ENCODE data around the gene ARID3A. TPM values are rescaled to one million over a fixed set of nuclear protein-coding genes. Genes with fewer than 3 reads are reported as not detected.

Gene ARID3A
- total RNA-seq, 1 experiment from 2014 or later: 34.8 TPM

Other genes with a start within 250 kb of the ARID3A start
- gene FSTL3, start 249.6 kb upstream of the ARID3A start, total RNA-seq (2014; rRNA removed; shearing (Covaris generic)): 6.5 and 8.0 TPM in 2 replicates
- gene PRSS57, start 230.6 kb upstream of the ARID3A start, total RNA-seq (2014; rRNA removed; shearing (Covaris generic)): not detected in 2 replicates
- gene PALM, start 217.1 kb upstream of the ARID3A start, total RNA-seq (2014; rRNA removed; shearing (Covaris generic)): 4.4 and 4.6 TPM in 2 replicates
- 0.18 and 0.41 TPM in 2 replicates for gene MISP, start 174.9 kb upstream of the ARID3A start, total RNA-seq (2014; rRNA removed; shearing (Covaris generic))
- gene PTBP1, start 128.6 kb upstream of the ARID3A start, total RNA-seq (2014; rRNA removed; shearing (Covaris generic)): 232 TPM in 2 replicates
- not detected in 2 replicates for gene PLPPR3, start 104.1 kb upstream of the ARID3A start, total RNA-seq (2014; rRNA removed; shearing (Covaris generic))
- not detected in 2 replicates for gene AZU1, start 98.2 kb upstream of the ARID3A start, total RNA-seq (2014; rRNA removed; shearing (Covaris generic))
- gene PRTN3, start 85.0 kb upstream of the ARID3A start, total RNA-seq (2014; rRNA removed; shearing (Covaris generic)): not detected in 2 replicates
- gene ELANE, start 73.7 kb upstream of the ARID3A start, total RNA-seq (2014; rRNA removed; shearing (Covaris generic)): not detected in 2 replicates
- gene CFD, start 66.4 kb upstream of the ARID3A start, total RNA-seq (2014; rRNA removed; shearing (Covaris generic)): 0.08 and 0.18 TPM in 2 replicates
- 19.6 and 21.3 TPM in 2 replicates for gene MED16, start 32.8 kb upstream of the ARID3A start, total RNA-seq (2014; rRNA removed; shearing (Covaris generic))
- gene RNU6-9, start 32.6 kb upstream of the ARID3A start, total RNA-seq (2014; rRNA removed; shearing (Covaris generic)): not detected in 2 replicates
- 18.3 and 19.8 TPM in 2 replicates for gene R3HDM4, start 12.8 kb upstream of the ARID3A start, total RNA-seq (2014; rRNA removed; shearing (Covaris generic))
- gene KISS1R, start 8.7 kb upstream of the ARID3A start, total RNA-seq (2014; rRNA removed; shearing (Covaris generic)): 0.08 TPM in 1 of 2 replicates, not detected in the other
- gene WDR18, start 58.3 kb downstream of the ARID3A start, total RNA-seq (2014; rRNA removed; shearing (Covaris generic)): 47.5 and 58.9 TPM in 2 replicates
- not detected in 2 replicates for gene GRIN3B, start 74.4 kb downstream of the ARID3A start, total RNA-seq (2014; rRNA removed; shearing (Covaris generic))
- gene TMEM259, start 95.1 kb downstream of the ARID3A start, total RNA-seq (2014; rRNA removed; shearing (Covaris generic)): 61.0 and 66.8 TPM in 2 replicates
- not detected in 2 replicates for gene RNU6-2, start 95.5 kb downstream of the ARID3A start, total RNA-seq (2014; rRNA removed; shearing (Covaris generic))
- 87.2 and 91.4 TPM in 2 replicates for gene CNN2, start 100.6 kb downstream of the ARID3A start, total RNA-seq (2014; rRNA removed; shearing (Covaris generic))
- 7.8 and 11.0 TPM in 2 replicates for gene ABCA7, start 114.1 kb downstream of the ARID3A start, total RNA-seq (2014; rRNA removed; shearing (Covaris generic))
- gene ARHGAP45, start 141.1 kb downstream of the ARID3A start, total RNA-seq (2014; rRNA removed; shearing (Covaris generic)): 2.9 TPM in 2 replicates
- 176 and 183 TPM in 2 replicates for gene POLR2E, start 169.3 kb downstream of the ARID3A start, total RNA-seq (2014; rRNA removed; shearing (Covaris generic))
- gene GPX4, start 178.0 kb downstream of the ARID3A start, total RNA-seq (2014; rRNA removed; shearing (Covaris generic)): 232 and 290 TPM in 2 replicates
- 15.0 and 17.1 TPM in 2 replicates for gene SBNO2, start 248.2 kb downstream of the ARID3A start, total RNA-seq (2014; rRNA removed; shearing (Covaris generic))